Measurements from ENCODE around the gene LGR6. TPM values are rescaled to one million over a fixed set of nuclear protein-coding genes. Genes with fewer than 3 reads are reported as not detected.

The LGR6 gene
- total RNA-seq, 4 donors from 2014 or later, result under 0.01 to 1.2 (median 0.78) TPM; not detected in 1

DNA sequence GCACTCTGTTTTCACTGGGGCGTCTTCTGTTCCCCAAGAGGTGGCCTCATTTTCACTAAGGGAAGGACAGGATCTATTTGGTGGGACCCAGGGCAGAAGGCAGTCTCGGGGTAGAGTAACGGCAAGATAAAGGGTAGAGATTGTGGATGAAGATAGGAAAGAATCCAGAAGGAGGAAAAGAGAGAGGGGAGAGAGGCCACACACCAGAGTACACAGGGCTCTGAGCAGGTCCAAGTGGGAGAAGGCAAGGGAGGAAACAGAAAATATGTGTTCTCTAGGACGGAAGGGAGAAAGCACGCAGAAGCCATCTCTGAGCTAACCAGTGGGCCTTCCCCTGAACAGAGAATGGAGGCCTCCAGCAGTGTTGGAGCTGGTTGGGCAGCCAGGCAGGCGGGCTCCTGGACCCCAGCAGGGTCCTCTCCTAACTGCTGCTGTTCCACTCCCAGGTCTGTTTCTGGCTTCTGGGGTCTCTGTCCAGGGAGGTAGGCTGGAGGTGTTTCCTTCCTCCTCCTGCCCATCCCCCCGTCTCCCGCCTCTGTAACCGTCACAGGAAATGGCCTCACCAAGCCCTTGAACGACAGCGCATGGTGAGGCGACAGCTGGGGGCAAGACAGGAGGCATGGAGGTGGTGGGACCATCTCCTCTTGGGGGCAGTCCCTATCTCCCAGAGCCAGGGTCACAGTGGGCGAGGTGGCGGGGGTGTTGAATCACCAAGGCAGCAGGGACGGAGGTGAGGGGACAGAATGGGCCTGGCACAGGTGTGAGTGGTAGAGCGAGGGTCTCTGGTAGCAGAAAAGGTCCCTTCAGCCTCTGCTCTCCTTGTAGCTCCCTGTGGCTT lies 33.8 kb upstream of the LGR6 start:
- WGBS, result 70% methylated on average over 15 of the region's 16 CpGs
- H3K9me3 ChIP-seq, result no peaks in the 10 kb centered on the region
- DNase-seq (ENCODE audit: extremely low spot score), result no peak
- H3K27me3 ChIP-seq, result peaks cover 0 to 12% (median 0%) of the 10 kb centered on the region in 4 donors
- peak overlapping the region in 3 of 4 donors; percentile 20 to 43 (median 25) for H3K4me3 ChIP-seq
- peaks cover 0 to 9% (median 8%) of the 10 kb centered on the region in 4 donors for H3K4me1 ChIP-seq
- H3K27ac ChIP-seq (replicated peaks in 1 of 4), result peak overlapping the region in 3 of 4 donors; percentile 4 to 43 (median 39)
- H3K36me3 ChIP-seq, result no peaks in the 10 kb centered on the region
- TF ChIP-seq POLR2AphosphoS5 (IDR thresholded peaks at IDR 0.05) (no peak), EP300 (IDR thresholded peaks at IDR 0.05) (no peak), POLR2A (IDR thresholded peaks at IDR 0.05; ENCODE audit: low read depth) (no peak), CTCF (IDR thresholded peaks at IDR 0.05) (no peak)
- intact Hi-C loops (cut with DNase I), result no loop called here

GRCh38 chr1:202160377-202160940 lies 33.1 kb upstream of the LGR6 start, which contains the start of gene PTPN7:
Gene PTPN7, minus strand, starts transcription at chr1:202160602. Its CDS starts 1,200 bp downstream, at chr1:202159402.
- Histone ChIP-seq H3K4me3 (peak within 1 kb of the TSS in 3 of 4 donors; percentile 20 to 43 (median 25)), H3K9me3 (no peaks in the 10 kb centered on the region), H3K4me1 (peaks cover 0 to 3% (median under 1%) of the 10 kb centered on the region in 4 donors), H3K27ac (replicated peaks in 1 of 4) (peak within 1 kb of the TSS in 3 of 4 donors; percentile 4 to 43 (median 39)), H3K27me3 (peaks cover 0 to 12% (median 0%) of the 10 kb centered on the region in 4 donors), H3K36me3 (no peaks in the 10 kb centered on the region)
- WGBS, result 80% methylated on average over 16 of the region's 17 CpGs
- intact Hi-C loops (cut with DNase I), result no loop called here
- no peak for DNase-seq (ENCODE audit: extremely low spot score)
- TF ChIP-seq CTCF (IDR thresholded peaks at IDR 0.05) (no peak), POLR2A (IDR thresholded peaks at IDR 0.05; ENCODE audit: low read depth) (no peak), POLR2AphosphoS5 (IDR thresholded peaks at IDR 0.05) (no peak), EP300 (IDR thresholded peaks at IDR 0.05) (no peak)

GRCh38 chr1:202161151-202162046 lies 32.2 kb upstream of the LGR6 start:
- peaks cover 0 to 12% (median 0%) of the 10 kb centered on the region in 4 donors for H3K27me3 ChIP-seq
- intact Hi-C loops (cut with DNase I), result no loop called here
- no peaks in the 10 kb centered on the region for H3K9me3 ChIP-seq
- no peak for DNase-seq (ENCODE audit: extremely low spot score)
- WGBS, result 73% methylated on average over 21 of the region's 22 CpGs
- no peak overlapping the region for H3K4me3 ChIP-seq
- H3K4me1 ChIP-seq, result peaks cover 0 to 3% (median 0%) of the 10 kb centered on the region in 4 donors
- no peak for TF ChIP-seq CTCF (IDR thresholded peaks at IDR 0.05)
- no peak for TF ChIP-seq POLR2AphosphoS5 (IDR thresholded peaks at IDR 0.05)
- no peak for TF ChIP-seq EP300 (IDR thresholded peaks at IDR 0.05)
- no peak for TF ChIP-seq POLR2A (IDR thresholded peaks at IDR 0.05; ENCODE audit: low read depth)
- peak overlapping the region in 2 of 4 donors; percentile 4 to 39 for H3K27ac ChIP-seq (replicated peaks in 1 of 4)
- H3K36me3 ChIP-seq, result no peaks in the 10 kb centered on the region

- no peaks in the 10 kb centered on the region for H3K36me3 ChIP-seq
- H3K27me3 ChIP-seq, result peaks cover 0 to 12% (median 0%) of the 10 kb centered on the region in 4 donors
- H3K9me3 ChIP-seq, result no peaks in the 10 kb centered on the region
- intact Hi-C loops (cut with DNase I), result no loop called here
- no peak for DNase-seq (ENCODE audit: extremely low spot score)
- H3K27ac ChIP-seq (replicated peaks in 1 of 4), result peak overlapping the region in 1 of 4 donors; percentile 4
- TF ChIP-seq POLR2A (IDR thresholded peaks at IDR 0.05; ENCODE audit: low read depth) (no peak), CTCF (IDR thresholded peaks at IDR 0.05) (no peak), POLR2AphosphoS5 (IDR thresholded peaks at IDR 0.05) (no peak), EP300 (IDR thresholded peaks at IDR 0.05) (no peak)
- H3K4me1 ChIP-seq, result peaks cover 0 to 3% (median 0%) of the 10 kb centered on the region in 4 donors
- no peak overlapping the region for H3K4me3 ChIP-seq
- WGBS, result 85% methylated on average over 4 of the region's 4 CpGs
Measured at GRCh38 chr1:202162047-202162417, 31.6 kb upstream of the LGR6 start.

Data from esophagus muscularis mucosa (tissue), 4 donors.